ENCODE results near the gene PRMT3.
A peak's percentile ranks its signal among the peaks of the same experiment; 100 is the strongest.

GRCh38 chr11:20355221-20356219, 32.0 kb upstream of the PRMT3 start:
- peak; percentile 68 for TF ChIP-seq CTCF (conservative IDR thresholded peaks at IDR 0.05; ENCODE audit: low read depth, low read length)
- TF ChIP-seq EZH2 (IDR thresholded peaks at IDR 0.05; ENCODE audit: borderline replicate concordance, low read depth, low read length, poor library complexity, severe bottlenecking) = no peak
